ENCODE results near the gene TRIM22. TPM values are rescaled to one million over a fixed set of nuclear protein-coding genes. Genes with fewer than 3 reads are reported as not detected.

Gene TRIM22
- total RNA-seq, 1 experiment from 2014 or later: not detected

- intact Hi-C loops (cut with micrococcal nuclease; ENCODE audit: unreplicated experiment): no loop called here
- POLR2A ChIA-PET: no interaction called here
- H3K4me3 ChIP-seq (ENCODE audit: low read depth, low read length): no peak overlapping the region
- Mint-ChIP-seq H3K9me3 (ENCODE audit: unreplicated experiment) (no peaks in the 10 kb centered on the region), H3K27ac (ENCODE audit: unreplicated experiment) (no peak overlapping the region), H3K4me3 (ENCODE audit: unreplicated experiment) (no peak overlapping the region), H3K36me3 (ENCODE audit: insufficient read depth, unreplicated experiment) (no peaks in the 10 kb centered on the region), H3K4me1 (ENCODE audit: low read depth, unreplicated experiment) (no peaks in the 10 kb centered on the region), H3K27me3 (ENCODE audit: insufficient read depth, unreplicated experiment) (peaks cover 9% of the 10 kb centered on the region)
- no peak for TF ChIP-seq CTCF (IDR thresholded peaks at IDR 0.05; ENCODE audit: insufficient read depth in 1 of 2, low read depth in 1 of 2, low read length in 1 of 2, severe bottlenecking in 1 of 2, unreplicated experiment in 1 of 2)
- peaks cover 5% of the 10 kb centered on the region; the same call in 1 of the 2 replicates for H3K9me3 ChIP-seq
- no peaks in the 10 kb centered on the region for H3K36me3 ChIP-seq (ENCODE audit: control insufficient read depth, insufficient read depth, low read length)
- no TSS peak for BruUV-seq (replicated peaks)
- CTCF ChIA-PET: no interaction called here
- no peaks in the 10 kb centered on the region for H3K27me3 ChIP-seq (replicated peaks; ENCODE audit: control insufficient read depth, insufficient read depth, low read length)
- DNase-seq: no peak
- H3K4me1 ChIP-seq: no peaks in the 10 kb centered on the region
Measured at GRCh38 chr11:5737670-5738392, 48.2 kb downstream of the TRIM22 start.

GRCh38 chr11:5738431-5738830, 48.8 kb downstream of the TRIM22 start:
- DNase-seq: no peak
- intact Hi-C loops (cut with micrococcal nuclease; ENCODE audit: unreplicated experiment): no loop called here
- no peaks in the 10 kb centered on the region for H3K4me1 Mint-ChIP-seq (ENCODE audit: low read depth, unreplicated experiment)
- BruUV-seq (replicated peaks): no TSS peak
- Histone ChIP-seq H3K4me1 (no peaks in the 10 kb centered on the region), H3K27me3 (replicated peaks; ENCODE audit: control insufficient read depth, insufficient read depth, low read length) (no peaks in the 10 kb centered on the region), H3K9me3 (peaks cover 5% of the 10 kb centered on the region; the same call in 1 of the 2 replicates), H3K4me3 (ENCODE audit: low read depth, low read length) (no peak overlapping the region), H3K36me3 (ENCODE audit: control insufficient read depth, insufficient read depth, low read length) (no peaks in the 10 kb centered on the region)
- TF ChIP-seq CTCF (IDR thresholded peaks at IDR 0.05; ENCODE audit: insufficient read depth in 1 of 2, low read depth in 1 of 2, low read length in 1 of 2, severe bottlenecking in 1 of 2, unreplicated experiment in 1 of 2): no peak
- ChIA-PET CTCF (no interaction called here), POLR2A (no interaction called here)
- no peak overlapping the region for H3K27ac Mint-ChIP-seq (ENCODE audit: unreplicated experiment)
- H3K9me3 Mint-ChIP-seq (ENCODE audit: unreplicated experiment): no peaks in the 10 kb centered on the region
- H3K36me3 Mint-ChIP-seq (ENCODE audit: insufficient read depth, unreplicated experiment): no peaks in the 10 kb centered on the region
- no peak overlapping the region for H3K4me3 Mint-ChIP-seq (ENCODE audit: unreplicated experiment)
- H3K27me3 Mint-ChIP-seq (ENCODE audit: insufficient read depth, unreplicated experiment): peaks cover 12% of the 10 kb centered on the region

- BruUV-seq (replicated peaks): no TSS peak
- no peaks in the 10 kb centered on the region for H3K36me3 ChIP-seq (ENCODE audit: control insufficient read depth, insufficient read depth, low read length)
- no peaks in the 10 kb centered on the region for H3K4me1 ChIP-seq
- ChIA-PET POLR2A (no interaction called here), CTCF (no interaction called here)
- no peaks in the 10 kb centered on the region for H3K9me3 Mint-ChIP-seq (ENCODE audit: unreplicated experiment)
- H3K4me1 Mint-ChIP-seq (ENCODE audit: low read depth, unreplicated experiment): no peaks in the 10 kb centered on the region
- no peak overlapping the region for H3K4me3 Mint-ChIP-seq (ENCODE audit: unreplicated experiment)
- no peaks in the 10 kb centered on the region for H3K36me3 Mint-ChIP-seq (ENCODE audit: insufficient read depth, unreplicated experiment)
- no peak for TF ChIP-seq CTCF (IDR thresholded peaks at IDR 0.05; ENCODE audit: insufficient read depth in 1 of 2, low read depth in 1 of 2, low read length in 1 of 2, severe bottlenecking in 1 of 2, unreplicated experiment in 1 of 2)
- peaks cover 5% of the 10 kb centered on the region for H3K9me3 ChIP-seq
- H3K27ac Mint-ChIP-seq (ENCODE audit: unreplicated experiment): no peak overlapping the region
- no peak for DNase-seq
- peaks cover 9% of the 10 kb centered on the region for H3K27me3 Mint-ChIP-seq (ENCODE audit: insufficient read depth, unreplicated experiment)
- no peaks in the 10 kb centered on the region for H3K27me3 ChIP-seq (replicated peaks; ENCODE audit: control insufficient read depth, insufficient read depth, low read length)
- no peak overlapping the region for H3K4me3 ChIP-seq (ENCODE audit: low read depth, low read length)
- intact Hi-C loops (cut with micrococcal nuclease; ENCODE audit: unreplicated experiment): no loop called here
Measured at GRCh38 chr11:5746614-5747013, 57.0 kb downstream of the TRIM22 start.
